ENCODE results near the gene LAMTOR5.

The LAMTOR5 gene

GRCh38 chr1:110390096-110390495 lies 17.4 kb downstream of the LAMTOR5 start:
- TF ChIP-seq CTCF (IDR thresholded peaks at IDR 0.05; ENCODE audit: low read depth, low read length) = no peak
- H3K4me3 ChIP-seq (ENCODE audit: low read depth, low read length) = peak overlapping the region; percentile 33

GRCh38 chr1:110387048-110387754 lies 20.3 kb downstream of the LAMTOR5 start:
- H3K4me3 ChIP-seq (ENCODE audit: low read depth, low read length) = no peak overlapping the region
- no peak for TF ChIP-seq CTCF (IDR thresholded peaks at IDR 0.05; ENCODE audit: low read depth, low read length)
- in situ Hi-C loops (cut with HindIII; ENCODE audit: low sequenced_read_pairs) = no loop called here
- no peak for DNase-seq (ENCODE audit: low read depth, low spot score)

More at GRCh38 chr1:110390096-110390495, 17.4 kb downstream of the LAMTOR5 start:
- DNase-seq (ENCODE audit: low read depth, low spot score) = peak; percentile 78
- in situ Hi-C loops (cut with HindIII; ENCODE audit: low sequenced_read_pairs) = no loop called here

- in situ Hi-C loops (cut with HindIII; ENCODE audit: low sequenced_read_pairs) = no loop called here
- TF ChIP-seq CTCF (IDR thresholded peaks at IDR 0.05; ENCODE audit: low read depth, low read length) = no peak
- H3K4me3 ChIP-seq (ENCODE audit: low read depth, low read length) = no peak overlapping the region
- no peak for DNase-seq (ENCODE audit: low read depth, low spot score)
Observed at GRCh38 chr1:110385369-110385768, 22.1 kb downstream of the LAMTOR5 start.

- no peak overlapping the region for H3K4me3 ChIP-seq (ENCODE audit: low read depth, low read length)
- TF ChIP-seq CTCF (IDR thresholded peaks at IDR 0.05; ENCODE audit: low read depth, low read length) = no peak
- no peak for DNase-seq (ENCODE audit: low read depth, low spot score)
- in situ Hi-C loops (cut with HindIII; ENCODE audit: low sequenced_read_pairs) = no loop called here
Observed at GRCh38 chr1:110384581-110385321, 22.7 kb downstream of the LAMTOR5 start.

GRCh38 chr1:110383251-110383990 lies 24.1 kb downstream of the LAMTOR5 start:
- in situ Hi-C loops (cut with HindIII; ENCODE audit: low sequenced_read_pairs) = no loop called here
- H3K4me3 ChIP-seq (ENCODE audit: low read depth, low read length) = no peak overlapping the region
- no peak for TF ChIP-seq CTCF (IDR thresholded peaks at IDR 0.05; ENCODE audit: low read depth, low read length)
- DNase-seq (ENCODE audit: low read depth, low spot score) = no peak

- peak; percentile 29 for DNase-seq (ENCODE audit: low read depth, low spot score)
- in situ Hi-C loops (cut with HindIII; ENCODE audit: low sequenced_read_pairs) = no loop called here
- no peak for TF ChIP-seq CTCF (IDR thresholded peaks at IDR 0.05; ENCODE audit: low read depth, low read length)
- H3K4me3 ChIP-seq (ENCODE audit: low read depth, low read length) = no peak overlapping the region
Observed at GRCh38 chr1:110380672-110381283, 26.7 kb downstream of the LAMTOR5 start.

All from astrocyte of the spinal cord (primary cell).